ENCODE measurements around the gene DOCK4.

DNA sequence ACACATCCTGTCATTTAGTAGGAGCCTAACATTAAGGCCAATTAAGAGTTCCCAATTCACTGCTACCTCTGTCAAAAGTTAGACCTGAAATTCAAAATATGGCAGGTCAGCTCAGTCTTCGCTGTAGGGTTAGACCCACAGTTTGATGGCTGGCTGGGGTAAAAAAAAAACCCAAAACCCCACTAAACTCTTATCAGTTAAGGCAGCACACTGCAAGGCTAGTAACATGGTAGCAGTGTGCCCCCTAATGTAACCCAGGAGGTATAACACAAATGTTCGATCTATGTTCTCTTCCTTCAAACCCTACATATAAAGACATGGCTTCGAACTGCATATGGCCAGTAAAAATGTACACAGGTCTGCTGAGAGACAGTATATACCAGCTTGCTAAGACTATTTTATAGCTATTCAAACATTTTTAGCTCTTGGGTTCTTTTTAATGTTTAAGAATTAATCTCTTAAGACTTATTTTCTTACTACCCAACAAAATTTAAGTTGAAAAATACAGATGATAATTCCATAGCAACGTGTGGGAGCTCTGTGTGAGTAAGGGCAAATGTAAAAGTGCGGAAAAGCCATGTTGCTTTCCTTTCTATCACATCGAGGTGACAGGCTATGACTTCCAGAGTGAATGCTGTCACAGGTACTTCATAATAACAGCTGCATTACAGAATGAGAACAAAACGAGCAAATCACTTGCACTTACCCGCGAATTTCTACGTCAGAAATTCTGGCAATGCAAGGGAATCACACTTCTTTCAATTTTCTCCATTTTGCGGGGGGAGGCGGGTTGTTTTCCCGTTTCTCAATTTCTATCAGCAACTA is 475.5 kb downstream of the DOCK4 start:
- TF ChIP-seq CTCF (IDR thresholded peaks at IDR 0.05) (peak in 2 of 5 experiments; percentile 3 to 12), EP300 (IDR thresholded peaks at IDR 0.05; ENCODE audit: low read depth) (no peak)
